ENCODE data around the gene TNIP1. TPM values are rescaled to one million over a fixed set of nuclear protein-coding genes. Genes with fewer than 3 reads are reported as not detected.
A peak's percentile ranks its signal among the peaks of the same experiment; 100 is the strongest.

The TNIP1 gene
- total and polyA plus RNA-seq, 10 donors: 67.7 to 260 (median 199) TPM

DNA sequence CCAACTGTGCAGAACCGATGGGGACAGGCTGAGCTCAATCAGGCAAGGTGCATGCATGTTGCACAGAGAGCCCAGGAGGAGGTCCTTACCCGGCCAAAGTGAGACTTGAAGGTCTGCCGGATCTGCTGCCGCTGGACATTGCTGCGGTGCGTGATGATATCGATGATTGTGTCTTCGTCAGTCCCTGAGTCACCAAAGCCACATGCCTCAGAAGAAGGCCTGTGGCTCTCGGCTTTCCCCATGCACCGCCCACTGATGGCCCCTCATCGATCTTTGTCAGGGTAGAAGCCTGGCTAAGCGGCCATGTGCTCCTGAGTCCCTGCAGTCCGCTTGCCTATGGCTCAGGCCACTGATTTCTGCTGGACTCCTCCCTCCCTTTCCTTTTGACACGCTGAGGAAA lies 42.0 kb upstream of the TNIP1 start:
- H3K27me3 ChIP-seq (replicated peaks in 1 of 7): no peaks in the 10 kb centered on the region
- H3K4me1 ChIP-seq: peaks cover 29 to 74% (median 55%) of the 10 kb centered on the region in 6 donors
- no peak for DNase-seq
- 93 to 97% (median 94%) methylated on average over 13 to 14 of the region's 14 CpGs for WGBS, 5 donors
- TF ChIP-seq POLR2A (IDR thresholded peaks at IDR 0.05): no peak
- TF ChIP-seq, protein P1, sequence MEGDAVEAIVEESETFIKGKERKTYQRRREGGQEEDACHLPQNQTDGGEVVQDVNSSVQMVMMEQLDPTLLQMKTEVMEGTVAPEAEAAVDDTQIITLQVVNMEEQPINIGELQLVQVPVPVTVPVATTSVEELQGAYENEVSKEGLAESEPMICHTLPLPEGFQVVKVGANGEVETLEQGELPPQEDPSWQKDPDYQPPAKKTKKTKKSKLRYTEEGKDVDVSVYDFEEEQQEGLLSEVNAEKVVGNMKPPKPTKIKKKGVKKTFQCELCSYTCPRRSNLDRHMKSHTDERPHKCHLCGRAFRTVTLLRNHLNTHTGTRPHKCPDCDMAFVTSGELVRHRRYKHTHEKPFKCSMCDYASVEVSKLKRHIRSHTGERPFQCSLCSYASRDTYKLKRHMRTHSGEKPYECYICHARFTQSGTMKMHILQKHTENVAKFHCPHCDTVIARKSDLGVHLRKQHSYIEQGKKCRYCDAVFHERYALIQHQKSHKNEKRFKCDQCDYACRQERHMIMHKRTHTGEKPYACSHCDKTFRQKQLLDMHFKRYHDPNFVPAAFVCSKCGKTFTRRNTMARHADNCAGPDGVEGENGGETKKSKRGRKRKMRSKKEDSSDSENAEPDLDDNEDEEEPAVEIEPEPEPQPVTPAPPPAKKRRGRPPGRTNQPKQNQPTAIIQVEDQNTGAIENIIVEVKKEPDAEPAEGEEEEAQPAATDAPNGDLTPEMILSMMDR (IDR thresholded peaks at IDR 0.05 in 8 of 11, conservative IDR thresholded peaks at IDR 0.05 in 3 of 11): no peak
- TF ChIP-seq POLR2AphosphoS5 (IDR thresholded peaks at IDR 0.05): peak in 1 of 3 donors; percentile 46
- H3K4me3 ChIP-seq: no peak overlapping the region
- H3K36me3 ChIP-seq: peaks cover 2 to 100% (median 81%) of the 10 kb centered on the region in 6 donors
- no peaks in the 10 kb centered on the region for H3K9me3 ChIP-seq
- intact Hi-C loops (cut with DNase I; ENCODE audit: low total_unique reads): no loop called here
- H3K27ac ChIP-seq: peak overlapping the region in 6 of 8 donors; percentile 23 to 90 (median 82)

DNA sequence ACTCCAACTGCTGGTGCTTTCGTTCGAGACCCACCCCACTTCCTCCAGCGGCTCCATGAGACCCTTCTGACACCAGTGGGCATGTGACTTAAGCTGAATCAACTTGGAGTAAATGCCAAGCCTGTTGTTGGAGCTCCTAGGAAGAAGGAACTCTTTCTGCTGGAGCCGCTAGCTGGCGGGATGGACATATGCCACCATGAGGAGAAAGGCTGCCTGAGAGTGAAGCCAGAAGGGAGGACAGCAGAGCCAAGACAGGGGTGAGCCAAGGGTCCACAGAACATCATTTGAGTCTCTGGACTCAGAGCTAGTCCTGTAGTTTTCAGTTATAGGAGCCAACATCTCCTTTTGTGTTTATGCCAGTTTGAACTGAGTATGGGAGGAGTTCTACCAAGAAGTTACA lies 40.8 kb upstream of the TNIP1 start:
- TF ChIP-seq POLR2AphosphoS5 (IDR thresholded peaks at IDR 0.05): no peak
- TF ChIP-seq POLR2A (IDR thresholded peaks at IDR 0.05): no peak
- TF ChIP-seq, protein P1 (IDR thresholded peaks at IDR 0.05 in 8 of 11, conservative IDR thresholded peaks at IDR 0.05 in 3 of 11): no peak

DNA sequence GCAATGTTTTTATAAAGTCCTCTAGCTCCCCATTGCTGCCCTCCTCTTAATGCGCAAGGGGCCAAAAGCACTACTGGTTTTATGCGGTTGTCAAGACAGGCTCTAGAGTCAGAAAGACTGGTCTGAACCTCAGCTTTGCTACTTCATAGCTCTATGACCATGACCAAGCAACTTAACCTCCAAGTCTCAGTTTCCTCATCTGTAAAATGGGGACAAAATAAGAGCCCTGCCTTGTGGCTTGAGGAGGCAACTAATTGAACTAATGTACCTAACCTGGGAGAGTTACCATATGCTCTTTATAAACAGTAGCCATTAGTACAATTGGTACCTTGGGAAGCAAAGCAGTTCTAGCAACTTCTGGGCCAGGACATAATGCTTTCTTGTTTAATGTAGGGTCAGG lies 40.3 kb upstream of the TNIP1 start:
- Histone ChIP-seq H3K27ac (peak overlapping the region in 7 of 8 donors; percentile 44 to 90 (median 82)), H3K9me3 (no peaks in the 10 kb centered on the region), H3K4me3 (no peak overlapping the region), H3K27me3 (replicated peaks in 1 of 7) (no peaks in the 10 kb centered on the region), H3K4me1 (peaks cover 27 to 56% (median 42%) of the 10 kb centered on the region in 6 donors), H3K36me3 (peaks cover 2 to 100% (median 87%) of the 10 kb centered on the region in 6 donors)
- intact Hi-C loops (cut with DNase I; ENCODE audit: low total_unique reads): no loop called here
- no peak for DNase-seq
- TF ChIP-seq, protein P1 (IDR thresholded peaks at IDR 0.05 in 8 of 11, conservative IDR thresholded peaks at IDR 0.05 in 3 of 11): no peak
- no peak for TF ChIP-seq POLR2A (IDR thresholded peaks at IDR 0.05)
- no peak for TF ChIP-seq POLR2AphosphoS5 (IDR thresholded peaks at IDR 0.05)
- 97 to 100% (median 100%) methylated on average over 2 of the region's 2 CpGs for WGBS, 5 donors

More for the DNA sequence above, 40.8 kb upstream of the TNIP1 start:
- DNase-seq: no peak
- intact Hi-C loops (cut with DNase I; ENCODE audit: low total_unique reads): no loop called here
- peaks cover 2 to 100% (median 82%) of the 10 kb centered on the region in 6 donors for H3K36me3 ChIP-seq
- H3K9me3 ChIP-seq: no peaks in the 10 kb centered on the region
- H3K4me1 ChIP-seq: peaks cover 29 to 62% (median 48%) of the 10 kb centered on the region in 6 donors
- 76 to 89% (median 88%) methylated on average over 5 of the region's 5 CpGs for WGBS, 5 donors
- no peaks in the 10 kb centered on the region for H3K27me3 ChIP-seq (replicated peaks in 1 of 7)
- H3K27ac ChIP-seq: peak overlapping the region; percentile 23 to 90 (median 77)
- no peak overlapping the region for H3K4me3 ChIP-seq

DNA sequence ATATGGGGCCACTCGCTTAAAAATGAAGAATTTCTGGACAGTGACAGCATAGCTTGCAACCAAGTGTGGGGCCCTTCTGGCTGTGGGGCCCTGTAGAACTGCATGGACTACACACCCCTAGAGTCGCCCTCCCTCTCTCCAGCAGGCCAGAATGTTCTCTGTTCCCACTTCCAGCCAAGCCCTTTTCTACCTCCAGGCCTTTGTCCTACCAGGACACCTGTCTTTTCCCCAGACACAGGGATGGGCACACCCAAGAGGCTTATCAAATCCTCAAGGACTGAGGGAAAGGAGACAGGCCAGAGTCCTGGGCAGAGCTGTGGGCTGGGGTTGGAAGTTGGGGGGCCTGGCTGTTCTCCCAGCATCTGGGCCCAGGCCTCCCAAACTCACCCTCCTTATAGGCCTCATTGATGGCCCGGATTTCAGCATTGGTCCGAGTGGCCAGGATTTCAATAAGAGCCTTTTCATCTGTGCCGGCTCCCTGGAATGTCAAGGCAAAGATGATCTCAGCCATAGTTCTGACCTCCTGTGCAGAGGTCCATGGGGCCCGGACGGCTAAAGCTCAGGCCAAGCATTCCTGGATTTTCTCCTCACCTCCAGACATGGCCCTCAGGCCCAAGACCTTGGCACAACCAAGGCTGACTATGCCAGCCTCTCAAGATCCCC lies 38.2 kb upstream of the TNIP1 start:
- WGBS, 5 donors: 76 to 90% (median 87%) methylated on average over 6 to 7 of the region's 7 CpGs
- TF ChIP-seq, protein P1 (IDR thresholded peaks at IDR 0.05 in 8 of 11, conservative IDR thresholded peaks at IDR 0.05 in 3 of 11): no peak
- TF ChIP-seq POLR2AphosphoS5 (IDR thresholded peaks at IDR 0.05): no peak
- TF ChIP-seq POLR2A (IDR thresholded peaks at IDR 0.05): no peak
- H3K4me1 ChIP-seq: peaks cover 17 to 49% (median 34%) of the 10 kb centered on the region in 6 donors
- intact Hi-C loops (cut with DNase I; ENCODE audit: low total_unique reads): loop anchor here (5.0 kb wide), 1 partner anchor 67 kb away; no protein-coding TSS in a partner anchor
- H3K36me3 ChIP-seq: peaks cover 2 to 100% (median 83%) of the 10 kb centered on the region in 6 donors
- H3K27me3 ChIP-seq (replicated peaks in 1 of 7): no peaks in the 10 kb centered on the region
- H3K9me3 ChIP-seq: no peaks in the 10 kb centered on the region
- no peak for DNase-seq
- no peak overlapping the region for H3K4me3 ChIP-seq
- H3K27ac ChIP-seq: peak overlapping the region in 3 of 8 donors; percentile 15 to 62 (median 33)

All from spleen (tissue), 11 donors.